ENCODE results near the gene ANXA2.

DNA sequence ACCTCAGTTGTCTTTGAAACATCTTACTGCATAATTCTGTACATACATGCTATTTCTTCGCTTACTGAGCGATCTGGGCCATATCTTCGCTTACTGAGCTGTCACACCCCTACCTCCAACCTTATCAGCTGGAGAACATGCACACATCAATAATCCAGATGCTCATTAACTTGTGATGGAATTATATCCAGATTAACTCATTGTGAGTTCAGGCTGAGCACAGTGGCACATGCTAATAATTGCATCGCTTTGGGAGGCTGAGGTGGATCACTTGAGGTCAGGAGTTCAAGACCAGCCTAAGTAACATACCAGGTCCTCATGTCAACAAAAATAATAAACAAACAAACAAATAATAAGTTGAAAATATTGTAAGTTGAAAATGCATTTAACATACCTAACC, 19.3 kb upstream of the ANXA2 start:
- TF ChIP-seq, protein P1, sequence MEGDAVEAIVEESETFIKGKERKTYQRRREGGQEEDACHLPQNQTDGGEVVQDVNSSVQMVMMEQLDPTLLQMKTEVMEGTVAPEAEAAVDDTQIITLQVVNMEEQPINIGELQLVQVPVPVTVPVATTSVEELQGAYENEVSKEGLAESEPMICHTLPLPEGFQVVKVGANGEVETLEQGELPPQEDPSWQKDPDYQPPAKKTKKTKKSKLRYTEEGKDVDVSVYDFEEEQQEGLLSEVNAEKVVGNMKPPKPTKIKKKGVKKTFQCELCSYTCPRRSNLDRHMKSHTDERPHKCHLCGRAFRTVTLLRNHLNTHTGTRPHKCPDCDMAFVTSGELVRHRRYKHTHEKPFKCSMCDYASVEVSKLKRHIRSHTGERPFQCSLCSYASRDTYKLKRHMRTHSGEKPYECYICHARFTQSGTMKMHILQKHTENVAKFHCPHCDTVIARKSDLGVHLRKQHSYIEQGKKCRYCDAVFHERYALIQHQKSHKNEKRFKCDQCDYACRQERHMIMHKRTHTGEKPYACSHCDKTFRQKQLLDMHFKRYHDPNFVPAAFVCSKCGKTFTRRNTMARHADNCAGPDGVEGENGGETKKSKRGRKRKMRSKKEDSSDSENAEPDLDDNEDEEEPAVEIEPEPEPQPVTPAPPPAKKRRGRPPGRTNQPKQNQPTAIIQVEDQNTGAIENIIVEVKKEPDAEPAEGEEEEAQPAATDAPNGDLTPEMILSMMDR (IDR thresholded peaks at IDR 0.05; ENCODE audit: low read depth, low read length): no peak
- TF ChIP-seq POLR2A (IDR thresholded peaks at IDR 0.05; ENCODE audit: extremely low read depth, insufficient read length): no peak
